GM21786 (cell line): ENCODE data around the gene RCSD1.
"Not testable (repeated sequence)": the region's sequence is repeated elsewhere in the genome, so short reads cannot be mapped to it uniquely, and the experiment has no call there.

Source experiments
- ATAC-seq: cut with Tn5 transposase; IDR thresholded peaks from one replicate; pipeline ENCODE4 v1.9.1; 2021; ENCODE audit not compliant: unreplicated experiment

Gene RCSD1

GRCh38 chr1:167629681-167630567, at the start of gene RCSD1:
Gene RCSD1 (plus strand): TSS chr1:167630232. CDS start chr1:167630424, 192 bp downstream.
- ATAC-seq: no peak

- no peak for ATAC-seq
Measured at GRCh38 chr1:167582064-167582463, 48.0 kb upstream of the RCSD1 start.

DNA sequence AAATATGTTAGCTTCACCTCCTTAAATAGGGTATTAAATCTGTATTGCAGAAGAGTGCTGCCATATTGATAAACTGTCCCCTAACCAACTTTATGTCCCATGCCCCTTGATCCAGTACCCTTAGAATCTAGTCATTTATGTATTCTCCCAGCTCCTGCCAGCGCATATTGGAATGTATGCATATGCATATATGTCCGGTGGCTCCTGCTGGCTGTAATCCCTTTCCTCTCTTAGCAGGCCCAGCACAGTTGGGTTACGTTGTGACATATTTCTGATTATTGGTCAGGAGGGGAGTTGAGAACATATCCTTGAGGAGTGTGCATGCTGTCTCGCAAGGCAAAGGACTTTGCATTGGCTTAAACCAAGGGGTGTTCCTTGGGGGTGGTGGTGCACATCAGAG, 47.3 kb upstream of the RCSD1 start:
- ATAC-seq: no peak

- no peak for ATAC-seq
Measured at GRCh38 chr1:167584581-167584980, 45.5 kb upstream of the RCSD1 start.

GRCh38 chr1:167587342-167587741, 42.7 kb upstream of the RCSD1 start:
- ATAC-seq: no peak

DNA sequence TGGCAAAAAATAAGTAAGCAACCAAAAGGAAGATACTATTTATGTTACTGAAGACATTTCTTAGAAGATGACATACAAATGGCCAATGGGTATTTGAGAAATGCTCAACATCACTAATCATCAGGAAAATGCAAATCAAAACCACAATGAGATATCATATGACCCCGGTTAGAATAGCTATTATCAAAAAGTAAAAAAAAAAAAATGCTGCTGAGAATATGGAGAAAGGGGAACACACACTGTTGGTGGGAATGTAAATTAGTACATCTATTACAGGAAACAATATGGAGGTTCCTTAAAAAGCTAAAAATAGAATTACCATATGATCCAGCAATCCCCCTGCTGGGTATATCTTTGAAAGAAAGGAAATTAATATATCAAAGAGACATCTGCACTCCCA, 42.2 kb upstream of the RCSD1 start:
- no peak for ATAC-seq

DNA sequence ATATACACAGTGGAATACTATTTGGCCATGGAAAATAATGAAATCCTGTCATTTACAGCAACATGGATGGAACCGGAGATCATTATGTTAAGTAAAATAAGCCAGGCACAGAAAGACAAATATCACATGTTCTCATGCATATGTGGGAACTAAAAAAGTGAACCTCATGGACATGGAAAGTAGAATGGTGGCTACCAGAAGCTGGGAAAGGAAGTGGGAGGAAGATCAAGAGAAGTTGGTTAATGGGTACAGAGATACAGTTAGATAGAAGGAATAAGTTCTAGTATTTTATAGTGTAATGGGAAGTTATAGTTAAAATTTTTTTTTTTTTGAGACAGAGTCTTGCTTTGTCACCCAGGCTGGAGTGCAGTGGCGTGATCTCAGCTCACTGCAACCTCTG, 41.7 kb upstream of the RCSD1 start:
- no peak for ATAC-seq

DNA sequence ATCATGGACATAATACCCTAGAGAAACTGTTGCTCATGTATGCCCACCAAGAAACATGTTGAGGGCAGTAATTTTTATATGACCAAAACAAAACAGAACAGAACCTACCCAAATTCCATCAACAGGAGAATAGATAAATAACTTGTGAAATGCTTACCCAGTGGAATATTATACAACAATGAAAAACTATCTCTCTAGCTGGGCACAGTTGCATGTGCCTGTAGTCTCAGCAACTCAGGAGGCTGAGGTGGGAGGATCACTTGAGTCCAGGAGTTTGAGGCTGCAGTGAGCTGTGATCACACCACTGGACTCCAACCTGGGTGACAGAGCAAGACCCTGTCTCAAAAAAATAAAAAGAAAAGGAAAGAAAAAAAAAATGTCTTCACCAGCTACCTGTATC, 37.6 kb upstream of the RCSD1 start:
- ATAC-seq: no peak

GRCh38 chr1:167593860-167594259, 36.2 kb upstream of the RCSD1 start:
- no peak for ATAC-seq

DNA sequence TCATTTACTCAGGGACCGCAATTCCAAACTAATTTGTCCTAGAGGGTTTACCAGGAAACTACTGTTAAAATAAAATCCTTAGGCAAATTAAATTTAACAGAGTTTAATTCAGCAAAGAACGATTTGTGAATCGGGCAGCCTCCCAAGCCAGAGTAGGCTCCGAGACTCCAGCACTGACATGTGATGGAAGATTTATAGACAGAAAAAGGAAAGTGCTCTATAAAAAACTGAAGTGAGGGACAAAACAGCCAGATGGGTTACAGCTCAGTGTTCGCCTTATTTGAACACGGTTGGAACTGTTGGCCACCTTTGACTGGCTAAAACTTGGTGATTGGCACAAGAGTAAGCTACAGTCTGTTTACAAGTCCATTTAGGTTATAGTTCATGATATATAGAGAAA, 35.2 kb upstream of the RCSD1 start:
- ATAC-seq: no peak

GRCh38 chr1:167599957-167600581, 30.0 kb upstream of the RCSD1 start:
- ATAC-seq: no peak

- ATAC-seq: no peak
Measured at GRCh38 chr1:167601442-167602383, 28.3 kb upstream of the RCSD1 start.

GRCh38 chr1:167602840-167603239, 27.2 kb upstream of the RCSD1 start:
- no peak for ATAC-seq

- no peak for ATAC-seq
Measured at GRCh38 chr1:167605576-167605975, 24.5 kb upstream of the RCSD1 start.

- no peak for ATAC-seq
Measured at GRCh38 chr1:167611983-167612382, 18.0 kb upstream of the RCSD1 start.

DNA sequence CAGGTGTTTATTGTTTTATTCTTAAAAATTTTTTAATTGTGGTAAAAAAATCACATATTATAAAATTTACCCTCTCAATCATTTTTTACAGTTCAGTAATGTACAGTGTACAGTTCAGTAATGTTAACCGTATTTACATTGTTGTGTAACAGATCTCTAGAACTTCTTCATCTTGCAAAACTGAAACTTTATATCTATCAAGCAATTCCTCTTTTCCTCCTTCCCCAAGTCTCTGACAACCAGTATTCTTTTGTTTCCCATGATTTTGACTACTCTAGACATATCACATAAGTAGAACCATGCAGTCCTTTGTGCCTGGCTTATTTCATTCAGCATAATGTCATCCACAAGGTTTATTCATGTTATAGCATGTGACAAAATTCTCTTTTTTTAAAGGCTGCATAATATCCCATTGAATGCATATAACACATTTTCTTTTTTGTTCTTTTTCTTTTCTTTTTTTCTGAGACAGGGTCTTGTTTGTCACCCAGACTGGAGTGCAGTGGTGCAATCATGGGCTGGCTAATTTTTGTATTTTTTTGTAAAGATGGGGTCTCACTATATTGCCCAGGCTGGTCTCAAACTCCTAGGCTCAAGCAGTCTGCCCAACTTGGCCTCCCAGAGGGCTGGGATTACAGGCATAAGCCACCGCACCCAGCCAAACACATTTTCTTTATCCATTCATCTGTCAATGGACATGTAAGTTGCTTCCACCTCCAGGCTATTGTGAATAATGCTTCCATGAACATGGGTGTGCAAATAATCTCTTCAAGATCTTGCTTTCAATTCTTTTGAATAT, 17.2 kb upstream of the RCSD1 start:
- ATAC-seq: no peak

DNA sequence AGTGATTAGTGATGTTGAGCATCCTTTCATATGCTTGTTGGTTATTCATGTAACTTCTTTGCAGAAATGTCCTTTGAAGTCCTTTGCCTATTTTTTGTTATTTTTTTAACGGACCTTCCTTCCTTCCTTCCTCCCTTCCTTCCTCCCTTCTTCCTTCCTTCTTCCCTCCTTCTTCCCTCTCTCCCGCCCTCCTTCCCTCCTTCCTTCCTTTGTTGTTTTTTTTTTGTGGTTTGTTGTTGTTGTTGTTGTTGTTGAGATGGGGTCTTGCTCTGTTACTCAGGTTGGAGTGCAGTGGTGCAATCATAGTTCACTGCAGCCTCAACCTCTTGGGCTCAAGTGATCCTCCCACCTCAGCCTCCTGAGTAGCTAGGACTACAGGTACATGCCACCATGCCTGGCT, 16.0 kb upstream of the RCSD1 start:
- ATAC-seq: not testable (repeated sequence)

DNA sequence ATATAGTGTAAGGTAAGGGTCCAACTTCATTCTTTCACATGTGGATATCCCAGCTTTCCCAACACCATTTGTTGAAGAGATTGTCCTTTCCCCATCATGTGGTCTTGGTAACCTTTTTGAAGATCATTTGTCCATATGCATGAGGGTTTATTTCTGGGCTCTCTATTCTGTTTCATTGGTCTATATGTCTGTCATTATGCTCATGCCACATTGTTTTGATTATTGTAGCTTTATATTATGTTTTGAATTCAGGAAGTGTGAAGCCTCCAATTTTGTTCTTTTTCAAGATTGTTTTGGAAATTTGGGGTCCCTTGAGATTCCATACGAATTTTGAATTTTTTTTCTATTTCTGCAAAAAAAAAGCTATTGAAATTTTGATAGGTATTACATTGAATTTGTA, 15.2 kb upstream of the RCSD1 start:
- no peak for ATAC-seq

DNA sequence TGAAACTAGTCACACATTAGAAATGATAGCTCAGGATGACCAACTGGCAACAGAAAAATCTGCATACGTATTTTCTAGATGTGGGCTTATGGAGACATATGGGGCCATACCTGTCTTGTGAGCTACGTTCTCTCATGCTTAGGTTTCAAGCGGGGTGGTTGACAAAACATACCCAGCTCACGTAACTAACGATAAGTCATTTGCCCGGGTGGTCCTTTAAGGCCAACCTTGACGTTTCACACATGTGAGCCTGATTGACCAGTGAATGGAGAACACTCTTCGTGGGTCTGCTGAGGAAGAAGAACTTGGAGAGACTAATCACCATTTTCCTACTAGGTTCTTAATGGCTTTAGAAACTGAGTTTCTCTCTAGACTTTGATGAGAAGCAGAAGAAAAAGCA, 13.5 kb upstream of the RCSD1 start:
- ATAC-seq: no peak
